CD4-positive, alpha-beta T cell treated with Interleukin-17A for 1 hour (primary cell): Measurements from ENCODE around the gene DOCK6.

Experiments
- DNase-seq: peaks from one replicate; pipeline ENCODE4 v3.0.0-alpha.2; 2020

Gene DOCK6, protein sequence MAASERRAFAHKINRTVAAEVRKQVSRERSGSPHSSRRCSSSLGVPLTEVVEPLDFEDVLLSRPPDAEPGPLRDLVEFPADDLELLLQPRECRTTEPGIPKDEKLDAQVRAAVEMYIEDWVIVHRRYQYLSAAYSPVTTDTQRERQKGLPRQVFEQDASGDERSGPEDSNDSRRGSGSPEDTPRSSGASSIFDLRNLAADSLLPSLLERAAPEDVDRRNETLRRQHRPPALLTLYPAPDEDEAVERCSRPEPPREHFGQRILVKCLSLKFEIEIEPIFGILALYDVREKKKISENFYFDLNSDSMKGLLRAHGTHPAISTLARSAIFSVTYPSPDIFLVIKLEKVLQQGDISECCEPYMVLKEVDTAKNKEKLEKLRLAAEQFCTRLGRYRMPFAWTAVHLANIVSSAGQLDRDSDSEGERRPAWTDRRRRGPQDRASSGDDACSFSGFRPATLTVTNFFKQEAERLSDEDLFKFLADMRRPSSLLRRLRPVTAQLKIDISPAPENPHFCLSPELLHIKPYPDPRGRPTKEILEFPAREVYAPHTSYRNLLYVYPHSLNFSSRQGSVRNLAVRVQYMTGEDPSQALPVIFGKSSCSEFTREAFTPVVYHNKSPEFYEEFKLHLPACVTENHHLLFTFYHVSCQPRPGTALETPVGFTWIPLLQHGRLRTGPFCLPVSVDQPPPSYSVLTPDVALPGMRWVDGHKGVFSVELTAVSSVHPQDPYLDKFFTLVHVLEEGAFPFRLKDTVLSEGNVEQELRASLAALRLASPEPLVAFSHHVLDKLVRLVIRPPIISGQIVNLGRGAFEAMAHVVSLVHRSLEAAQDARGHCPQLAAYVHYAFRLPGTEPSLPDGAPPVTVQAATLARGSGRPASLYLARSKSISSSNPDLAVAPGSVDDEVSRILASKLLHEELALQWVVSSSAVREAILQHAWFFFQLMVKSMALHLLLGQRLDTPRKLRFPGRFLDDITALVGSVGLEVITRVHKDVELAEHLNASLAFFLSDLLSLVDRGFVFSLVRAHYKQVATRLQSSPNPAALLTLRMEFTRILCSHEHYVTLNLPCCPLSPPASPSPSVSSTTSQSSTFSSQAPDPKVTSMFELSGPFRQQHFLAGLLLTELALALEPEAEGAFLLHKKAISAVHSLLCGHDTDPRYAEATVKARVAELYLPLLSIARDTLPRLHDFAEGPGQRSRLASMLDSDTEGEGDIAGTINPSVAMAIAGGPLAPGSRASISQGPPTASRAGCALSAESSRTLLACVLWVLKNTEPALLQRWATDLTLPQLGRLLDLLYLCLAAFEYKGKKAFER (N-terminal part only)

DNA sequence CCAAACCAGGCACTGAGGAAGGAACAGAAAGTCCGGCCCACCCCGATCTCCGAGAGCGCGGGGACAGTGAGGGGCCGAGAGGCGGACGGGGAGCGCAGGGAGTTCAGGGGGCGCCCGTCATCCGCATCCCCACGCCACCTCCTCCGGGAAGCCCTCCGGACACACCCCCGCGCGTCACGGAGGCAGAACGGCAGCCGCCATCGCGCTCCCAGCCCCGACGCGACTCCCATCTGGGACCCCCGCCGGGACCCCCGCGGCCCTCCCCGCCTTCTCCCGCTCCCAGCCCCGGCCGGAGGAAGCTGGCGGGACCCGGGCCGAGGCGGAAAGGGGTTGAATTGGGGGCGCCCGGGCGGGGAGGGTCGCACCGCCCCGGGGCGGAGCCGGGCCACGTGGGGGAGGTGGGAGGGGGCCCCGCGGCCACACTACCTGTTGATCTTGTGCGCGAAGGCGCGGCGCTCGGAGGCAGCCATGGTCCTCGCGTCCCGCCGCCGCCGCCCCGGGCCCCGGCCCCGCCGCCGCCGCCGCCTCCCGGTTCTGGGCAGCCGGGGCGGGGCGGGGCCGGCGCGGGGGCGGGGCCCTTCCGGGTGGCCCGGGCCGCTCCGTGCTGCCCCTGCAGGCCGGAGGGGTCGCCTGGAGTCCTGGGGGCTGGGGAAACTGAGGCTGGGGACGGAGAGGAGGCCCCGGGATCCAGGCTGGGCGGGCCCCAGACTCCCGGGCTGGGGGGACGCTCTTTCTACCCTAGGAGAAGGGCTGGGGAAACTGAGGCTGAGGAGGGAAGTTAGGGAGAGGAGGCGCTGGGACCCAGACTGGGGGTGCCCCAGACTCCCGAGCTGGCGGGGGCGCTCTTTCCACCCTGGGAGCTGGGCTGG, at the start of gene DOCK6:
Gene DOCK6 (minus strand): TSS at position 554 of the 869 bp plus-strand sequence. CDS start 84 bp downstream, at position 470.
- peak; percentile 5 for DNase-seq

DNA sequence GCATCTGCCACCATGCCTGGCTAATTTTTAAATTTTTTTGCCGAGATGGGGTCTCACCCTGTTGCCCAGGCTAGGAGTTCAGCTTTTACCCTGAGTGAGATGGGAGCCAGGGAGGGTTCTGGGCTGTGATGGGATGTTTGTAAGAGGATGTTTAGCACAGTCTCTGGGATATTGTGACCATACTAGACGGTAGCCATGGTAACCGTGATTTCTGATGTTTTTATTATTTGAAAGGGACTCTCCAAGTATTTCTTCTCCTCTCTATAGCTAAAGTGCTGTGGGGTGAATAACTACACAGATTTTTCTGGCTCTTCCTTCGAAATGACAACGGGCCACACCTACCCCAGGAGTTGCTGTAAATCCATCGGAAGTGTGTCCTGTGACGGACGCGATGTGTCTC, 44.0 kb upstream of the DOCK6 start:
- DNase-seq: no peak

DNA sequence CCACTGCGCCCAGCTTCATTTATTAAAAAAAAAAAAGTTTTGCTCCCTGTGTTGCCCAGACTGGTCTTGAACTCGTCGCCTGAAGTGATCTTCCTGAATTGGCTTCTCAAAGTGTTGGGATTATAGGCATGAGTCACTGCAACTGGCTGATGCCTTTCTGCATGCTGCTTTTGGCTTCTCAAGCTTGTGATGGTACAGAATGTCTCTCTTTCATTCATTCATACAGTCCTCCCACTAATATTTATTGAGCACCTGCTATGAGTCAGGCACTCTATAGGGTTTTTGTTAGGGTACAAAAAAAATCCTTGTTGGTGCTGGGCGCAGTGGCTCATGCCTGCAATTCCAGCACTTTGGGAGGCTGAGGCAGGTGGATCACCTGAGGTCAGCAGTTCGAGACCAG, 42.6 kb upstream of the DOCK6 start:
- DNase-seq: no peak

DNA sequence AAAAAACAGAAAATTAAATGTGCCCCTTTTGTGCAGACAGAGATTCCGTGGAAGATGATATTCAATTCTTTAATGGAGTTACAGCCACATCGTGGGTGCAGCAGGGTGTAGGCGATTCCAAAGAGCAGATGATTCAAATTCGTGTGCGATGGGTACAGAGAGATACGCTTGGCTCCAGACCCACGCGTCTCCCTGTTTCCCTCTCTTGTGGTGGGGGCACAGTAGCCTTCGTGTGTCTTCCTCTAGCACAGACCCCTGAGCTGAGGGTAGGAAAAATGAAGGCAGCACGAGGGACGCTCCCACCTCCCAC, 38.4 kb upstream of the DOCK6 start:
- no peak for DNase-seq

DNA sequence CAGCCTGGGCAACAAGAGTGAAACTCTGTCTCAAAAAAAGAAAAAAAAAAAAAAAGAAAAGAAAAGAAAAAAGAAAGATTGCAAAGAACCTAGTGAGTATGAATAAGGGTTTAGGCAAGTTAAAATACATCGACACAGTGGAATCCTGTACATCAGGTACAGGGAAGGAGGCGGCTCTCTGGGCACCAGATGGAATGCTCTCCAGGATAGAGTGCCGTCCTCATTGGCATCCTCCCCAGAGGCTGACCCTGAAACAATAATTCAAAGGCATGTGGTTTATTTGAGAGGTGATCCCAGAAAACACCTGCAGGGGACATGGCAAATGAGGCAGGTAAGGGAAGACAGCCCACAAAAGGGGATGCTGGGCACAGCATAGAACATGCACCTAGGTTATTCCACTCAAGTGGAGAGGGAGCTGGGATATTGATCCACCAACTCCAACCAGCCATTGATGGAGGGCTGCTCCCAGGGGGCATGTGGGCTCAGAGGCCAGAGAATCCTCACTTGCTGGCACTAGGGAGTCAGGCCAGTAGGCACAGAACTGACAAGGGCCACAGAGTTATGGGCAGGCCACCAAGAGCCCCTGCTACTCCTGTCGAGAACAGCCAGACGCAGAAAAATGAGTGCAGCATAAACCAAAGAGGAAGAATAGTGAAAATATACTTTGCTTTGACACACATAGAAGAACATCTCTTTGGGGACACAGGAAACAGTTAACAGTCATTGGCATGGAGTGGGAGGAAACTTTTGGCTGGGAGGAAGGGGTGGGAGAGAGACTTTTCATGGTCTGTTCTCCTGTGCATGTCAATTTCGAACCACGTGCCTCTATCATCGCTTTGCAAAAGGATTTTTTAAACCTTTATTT, 37.9 kb upstream of the DOCK6 start:
- no peak for DNase-seq

DNA sequence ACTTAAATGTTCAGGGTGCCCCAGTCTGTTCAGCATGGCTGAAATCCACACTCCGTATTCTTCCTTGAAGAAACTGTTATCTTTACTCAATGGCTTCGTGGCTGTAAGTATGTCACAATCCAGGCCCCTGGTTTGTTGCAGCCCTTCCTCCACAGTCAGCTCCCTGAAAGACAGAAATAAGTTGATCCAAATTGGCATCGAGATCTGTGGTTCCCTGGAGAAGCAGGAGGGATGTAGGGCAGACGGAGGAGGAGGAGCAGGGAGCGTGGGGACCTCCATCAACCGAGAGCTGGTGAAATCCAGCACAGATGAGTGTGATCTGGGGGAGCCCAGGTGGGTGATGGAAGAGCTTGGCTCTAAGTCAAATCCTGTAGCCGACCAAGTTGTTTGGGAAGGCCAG, 33.9 kb upstream of the DOCK6 start:
- no peak for DNase-seq

DNA sequence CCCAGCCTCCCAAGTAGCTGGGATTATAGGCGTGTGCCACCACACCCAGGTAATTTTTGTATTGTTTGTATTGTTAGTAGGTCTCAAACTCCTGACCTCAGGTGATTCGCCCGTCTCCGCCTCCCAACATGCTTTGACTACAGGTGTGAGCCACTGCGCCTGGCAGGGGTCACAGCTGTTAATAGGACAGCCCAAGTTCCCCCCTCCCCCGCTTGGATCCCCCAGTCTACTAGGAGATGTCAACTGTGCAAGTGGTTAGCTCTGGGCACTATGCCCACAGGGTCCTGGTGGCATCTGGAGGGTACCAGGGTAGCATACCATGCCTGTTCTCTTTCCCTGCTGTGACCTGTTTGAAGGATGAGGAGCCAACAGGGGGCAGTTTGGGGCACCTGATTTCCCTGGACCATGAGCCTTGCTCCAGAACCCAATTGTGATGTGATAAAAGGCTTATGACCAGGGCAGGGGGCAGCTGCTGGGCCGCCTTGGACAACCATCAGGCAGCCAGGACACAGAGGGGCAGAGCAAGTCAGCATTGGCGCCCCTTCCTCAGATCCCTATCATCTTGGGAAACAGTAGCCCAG, 33.4 kb upstream of the DOCK6 start, which contains the start of gene TSPAN16:
Gene TSPAN16 (plus strand): TSS at position 496 of the 581 bp plus-strand sequence. CDS start 138 bp downstream, outside the sequence.
- DNase-seq: no peak

DNA sequence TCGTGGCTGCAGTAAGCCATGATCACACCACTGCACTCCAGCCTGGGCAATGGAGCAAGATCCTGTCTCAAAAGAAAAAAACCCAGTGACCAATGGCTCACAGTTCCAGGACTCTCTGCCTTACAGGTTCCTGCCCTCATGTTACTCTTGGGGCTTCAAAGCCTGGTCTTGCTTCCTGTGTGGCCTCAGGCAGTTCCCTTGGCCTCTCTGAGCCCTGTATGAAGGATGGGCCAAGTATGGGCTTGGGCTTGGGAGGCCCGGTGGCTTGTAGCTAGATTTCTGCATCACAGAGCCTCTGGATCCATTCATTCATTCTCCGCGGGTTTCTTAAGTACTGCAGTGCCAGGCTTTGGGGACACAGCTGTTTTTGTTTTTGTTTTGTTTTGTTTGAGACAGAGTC, 32.9 kb upstream of the DOCK6 start:
- DNase-seq: no peak

DNA sequence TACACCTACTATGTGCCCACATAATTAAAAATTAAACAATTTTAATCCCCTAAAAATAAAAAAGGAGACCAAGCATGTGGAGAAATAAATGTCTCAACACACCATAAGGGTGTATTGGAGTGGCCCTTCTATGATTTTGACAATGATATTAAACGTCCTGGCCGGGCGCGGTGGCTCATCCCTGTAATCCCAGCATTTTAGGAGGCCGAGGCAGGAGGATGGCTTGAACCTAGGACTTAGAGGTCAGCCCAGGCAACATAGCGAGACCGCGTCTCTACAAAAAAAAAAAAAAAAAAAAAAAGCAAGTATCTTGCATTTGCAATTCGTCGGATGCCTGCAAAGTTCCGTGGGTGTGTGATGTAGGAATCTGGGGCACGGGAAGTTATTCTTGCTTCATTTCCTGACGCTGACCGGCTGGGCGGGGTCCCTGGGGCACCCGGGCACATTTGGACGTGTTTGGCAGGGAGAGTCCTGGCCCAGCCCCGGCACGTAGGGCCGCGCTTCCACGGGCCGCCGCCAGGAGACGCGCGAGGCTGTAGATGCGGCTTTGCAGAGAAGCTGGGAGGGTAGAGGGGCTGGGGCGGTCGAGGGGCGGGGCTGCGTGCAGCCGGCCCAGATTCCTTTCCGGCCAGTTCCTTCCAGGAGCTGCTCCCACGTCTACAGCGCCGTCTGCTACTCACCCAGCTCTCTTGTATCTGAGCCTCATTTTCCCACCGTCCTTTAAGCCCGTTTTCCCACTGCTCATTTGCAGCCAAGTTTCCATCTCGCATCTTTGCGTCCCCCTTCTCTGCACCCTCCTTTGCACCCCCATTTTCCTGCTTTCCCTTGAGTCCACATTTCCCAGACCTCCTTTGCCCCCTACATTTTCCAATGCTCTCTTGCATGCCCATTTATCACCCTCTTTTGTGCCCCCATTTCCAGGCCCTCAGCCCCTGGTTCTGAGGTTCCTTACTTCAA, 31.4 kb upstream of the DOCK6 start:
- peak; percentile 80 for DNase-seq

DNA sequence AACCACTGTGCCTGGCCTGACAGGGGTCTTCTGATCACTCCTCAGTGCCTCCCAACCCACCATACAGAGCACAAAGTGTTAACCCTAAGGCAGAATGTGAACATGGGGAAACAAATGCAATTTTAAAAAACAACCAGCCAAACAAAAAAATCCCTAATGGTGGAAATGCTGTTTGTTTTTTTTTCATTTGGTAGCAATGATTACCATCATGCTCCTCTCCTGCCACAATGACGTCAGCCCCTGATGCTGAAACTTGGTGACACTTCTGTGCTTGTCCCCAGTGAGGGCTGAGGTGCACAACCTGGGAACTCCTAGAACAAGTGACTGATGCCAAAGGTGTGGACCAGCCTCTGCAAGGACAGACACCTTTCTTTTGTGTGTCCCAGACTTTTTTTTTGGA, 29.7 kb upstream of the DOCK6 start:
- DNase-seq: no peak

DNA sequence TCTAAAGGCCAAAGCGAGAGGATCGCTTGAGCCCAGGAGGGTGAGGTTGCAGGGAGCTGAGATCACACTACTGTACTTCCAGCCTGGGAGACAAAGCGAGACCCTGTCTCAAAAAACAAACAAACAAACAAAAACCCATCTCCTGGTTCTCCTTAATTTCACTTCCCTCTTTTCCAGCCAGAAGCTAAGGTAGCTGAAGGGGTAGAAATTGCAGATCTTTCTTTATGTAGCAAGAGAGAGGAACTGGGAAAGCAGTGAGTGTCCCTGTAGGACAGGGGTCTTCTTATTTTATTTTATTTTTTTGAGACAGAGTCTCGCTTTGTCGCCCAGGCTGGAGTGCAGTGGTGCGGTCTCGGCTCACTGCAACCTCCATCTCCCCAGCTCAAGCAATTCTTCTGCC, 29.1 kb upstream of the DOCK6 start:
- DNase-seq: no peak

DNA sequence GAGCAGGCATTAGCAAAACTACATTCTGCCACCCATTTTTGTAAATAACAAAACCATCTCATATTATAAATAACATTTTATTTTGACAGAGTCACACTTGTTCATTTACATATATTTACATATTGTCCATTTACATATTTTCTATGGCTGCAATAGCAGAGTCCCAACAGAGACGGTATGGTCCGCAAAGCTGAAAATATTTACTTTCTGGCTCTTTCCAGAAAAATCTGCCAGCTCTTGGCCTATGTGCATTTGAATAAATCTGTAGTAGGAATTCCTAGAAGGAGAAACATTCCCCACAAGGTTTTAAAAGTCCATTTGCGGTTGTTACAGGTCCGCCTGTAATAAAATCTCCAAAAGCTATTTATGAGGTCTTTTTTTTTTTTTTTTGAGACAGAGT, 27.9 kb upstream of the DOCK6 start:
- no peak for DNase-seq

DNA sequence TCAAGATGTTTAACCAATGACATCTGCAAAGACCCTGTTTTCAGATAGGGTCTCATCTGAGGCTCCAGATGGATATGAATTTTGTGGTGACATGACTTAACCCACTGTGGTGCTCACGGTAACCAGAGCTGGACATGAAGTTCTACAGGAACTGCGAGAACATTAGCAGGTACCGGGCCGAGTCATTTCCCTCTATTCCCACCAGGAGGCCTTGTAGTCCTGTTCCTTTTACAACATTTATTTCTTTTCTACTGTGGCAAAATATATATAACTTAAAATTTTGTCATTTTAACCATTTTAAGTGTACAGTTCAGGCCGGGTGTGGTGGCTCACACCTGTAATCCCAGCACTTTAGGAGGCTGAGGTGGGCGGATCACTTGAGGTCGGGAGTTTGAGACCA, 26.0 kb upstream of the DOCK6 start:
- DNase-seq: no peak

DNA sequence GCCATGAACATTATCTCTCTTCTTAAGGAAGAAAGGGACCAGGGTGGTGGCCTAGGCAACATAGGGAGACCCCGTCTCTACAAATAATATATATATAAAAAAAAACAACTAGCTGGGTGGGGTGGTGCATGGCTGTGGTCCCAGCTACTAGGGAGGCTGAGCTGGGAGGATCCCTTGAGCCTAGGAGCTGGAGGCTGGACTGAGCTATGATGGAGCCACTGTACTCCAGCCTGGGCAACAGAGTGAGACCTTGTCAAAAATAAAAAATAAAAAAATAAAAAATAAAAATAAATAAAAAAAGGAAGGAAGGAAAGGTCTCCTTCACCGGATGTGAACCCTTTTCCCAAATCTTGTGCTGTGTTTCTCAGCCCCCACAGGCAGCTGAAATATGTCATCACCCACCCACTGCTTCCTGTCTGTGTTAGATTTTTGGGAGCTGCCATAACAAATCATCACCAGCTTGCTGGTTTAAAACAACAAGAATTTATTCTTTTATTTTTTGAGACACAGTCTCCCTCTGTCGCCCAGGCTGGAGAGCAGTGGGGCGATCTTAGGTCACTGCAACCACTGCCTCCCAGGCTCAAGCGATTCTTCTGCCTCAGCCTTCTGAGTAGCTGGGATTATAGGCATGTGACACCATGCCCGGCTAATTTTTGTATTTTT, 24.1 kb upstream of the DOCK6 start:
- DNase-seq: no peak

DNA sequence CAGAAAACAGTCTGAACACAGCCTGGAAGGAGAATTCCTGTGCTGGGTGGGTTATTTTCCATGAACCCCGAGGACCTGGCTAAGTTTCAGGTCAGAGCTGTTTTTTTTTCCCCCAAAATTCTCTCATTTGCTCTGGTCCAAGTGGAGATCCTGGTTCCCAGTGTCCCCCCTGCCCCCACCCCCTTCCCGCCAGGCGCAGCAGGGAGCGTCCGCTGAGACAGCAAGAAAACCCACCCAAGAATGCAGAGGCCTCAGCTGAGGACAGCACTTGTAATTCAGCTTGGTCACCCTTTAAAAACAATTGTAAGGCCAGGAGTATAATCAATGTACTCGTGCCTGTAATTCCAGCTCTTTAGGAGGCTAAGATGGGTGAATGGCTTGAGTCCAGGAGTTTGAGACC, 22.2 kb upstream of the DOCK6 start:
- DNase-seq: no peak

DNA sequence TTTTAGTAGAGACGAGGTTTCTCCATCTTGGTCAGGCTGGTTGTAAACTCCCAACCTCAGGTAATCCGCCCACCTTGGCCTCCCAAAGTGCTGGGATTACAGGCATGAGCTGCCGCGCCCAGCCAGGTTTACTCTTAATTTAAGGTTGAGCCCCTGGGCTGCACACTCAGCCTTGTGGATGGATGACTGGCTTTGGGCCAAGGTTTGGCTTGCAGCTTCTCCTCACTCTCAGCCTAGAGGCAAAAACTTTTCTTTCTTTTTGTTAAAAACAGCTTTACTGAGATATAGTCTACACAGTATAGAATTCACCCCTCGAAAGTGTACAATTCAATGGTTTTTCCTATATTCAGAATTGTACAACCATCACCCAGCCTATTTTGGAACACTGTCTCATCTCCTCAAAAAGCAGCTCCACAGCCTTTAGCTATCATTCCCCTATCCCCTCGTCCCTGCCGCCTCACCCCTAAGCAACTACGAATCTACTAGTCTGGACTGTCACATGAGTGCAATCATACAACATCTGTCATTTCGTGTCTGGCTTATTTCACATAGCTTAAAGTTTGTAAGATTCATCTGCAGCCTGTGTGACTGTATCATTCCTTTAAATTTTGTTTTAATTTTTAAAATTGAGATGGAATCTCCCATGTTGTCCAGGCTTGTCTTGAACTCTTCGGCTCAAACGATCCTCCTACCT, 19.2 kb upstream of the DOCK6 start:
- DNase-seq: no peak

DNA sequence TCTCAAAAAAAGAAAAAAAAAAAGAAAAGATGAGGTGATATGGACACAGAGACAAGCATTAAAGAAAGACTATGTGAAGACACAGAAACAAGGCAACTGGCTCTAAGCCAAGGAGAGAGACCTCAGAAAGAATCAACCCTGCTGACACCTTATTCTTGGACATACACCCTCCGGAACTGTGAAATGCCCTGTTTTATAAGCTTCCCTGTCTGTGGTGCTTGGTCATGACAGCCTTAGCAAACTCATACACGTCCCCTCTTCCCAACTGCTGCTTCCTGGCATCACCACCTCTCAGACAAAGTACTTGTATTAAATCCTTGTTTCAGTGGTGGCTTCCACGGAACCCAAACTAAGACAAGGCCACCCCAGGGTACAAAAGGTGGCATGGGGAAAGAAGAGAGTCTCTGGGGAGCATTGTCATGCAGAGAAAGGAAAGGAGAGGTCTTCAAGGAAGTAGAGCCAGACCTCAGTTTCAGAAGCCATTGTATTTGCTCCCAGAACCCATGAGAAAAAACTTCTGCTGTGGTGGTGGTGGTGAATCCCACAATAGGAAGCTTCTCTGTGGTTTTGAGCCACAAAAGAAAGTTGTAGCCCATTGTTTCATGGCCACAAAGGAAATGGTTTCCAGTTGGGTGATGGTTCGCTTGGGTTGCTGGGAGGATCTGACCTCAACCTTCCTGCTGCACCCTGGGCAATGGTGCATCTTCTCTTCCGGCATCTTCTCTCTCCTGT, 17.3 kb upstream of the DOCK6 start:
- DNase-seq: peak; percentile 78

DNA sequence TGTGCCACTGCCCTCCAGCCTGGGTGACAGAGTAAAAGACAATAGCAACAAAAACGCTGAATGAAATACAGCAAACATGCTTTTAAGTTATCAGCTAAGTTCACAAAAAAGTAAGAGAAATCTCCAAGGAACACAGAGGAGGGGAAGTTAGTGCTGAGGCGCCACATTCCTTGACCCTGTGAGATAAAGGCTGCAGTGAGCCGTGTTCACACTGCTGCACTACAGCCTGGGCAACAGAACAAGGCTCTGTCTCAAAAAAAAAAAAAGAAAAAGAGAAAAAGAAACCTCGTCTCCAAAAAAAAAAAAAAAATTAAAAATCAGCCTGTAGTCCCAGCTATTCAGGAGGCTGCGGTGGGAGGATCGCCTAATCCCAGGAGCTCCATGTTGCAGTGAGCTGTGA, 16.3 kb upstream of the DOCK6 start:
- no peak for DNase-seq
